Activated CD4-positive, alpha-beta T cell treated with anti-CD3 and anti-CD28 coated beads for 36 hours (primary cell): ENCODE measurements around the gene SEC63. TPM values are rescaled to one million over a fixed set of nuclear protein-coding genes. Genes with fewer than 3 reads are reported as not detected.
"Not testable (repeated sequence)": the region's sequence is repeated elsewhere in the genome, so short reads cannot be mapped to it uniquely, and the experiment has no call there.

Source experiments
- ATAC-seq: fragments of 200-7000 bp; cut with Tn5 transposase; one replicate; pipeline ENCODE4 v1.10.0; 2021; ENCODE audit warnings: mild to moderate bottlenecking, moderate library complexity
- CTCF ChIA-PET: fragments of 350-600 bp; sonication (Branson Sonifier 250); formaldehyde crosslinking; loops from one replicate; lab custom pipeline; 2021; ENCODE audit warnings: antibody characterized with exemption; lab: Charles Lee
- POLR2A ChIA-PET: fragments of 350-600 bp; sonication (Branson Sonifier 250); formaldehyde crosslinking; loops from one replicate; lab custom pipeline; 2021; ENCODE audit warnings: antibody characterized with exemption, inconsistent platforms; lab: Charles Lee
- DNase-seq: peaks from one replicate; pipeline ENCODE4 v3.0.0-alpha.2; 2020
- H3K27ac Mint-ChIP-seq: one replicate; pipeline ENCODE4 v1.8.0; 2021; ENCODE audit warnings: mixed read lengths
- H3K27me3 Mint-ChIP-seq: one replicate; pipeline ENCODE4 v1.8.0; 2021; ENCODE audit warnings: mixed read lengths
- H3K36me3 Mint-ChIP-seq: one replicate; pipeline ENCODE4 v1.8.0; 2021; ENCODE audit warnings: low read depth, mixed read lengths
- H3K4me1 Mint-ChIP-seq: one replicate; pipeline ENCODE4 v1.8.0; 2021; ENCODE audit warnings: mixed read lengths
- H3K4me3 Mint-ChIP-seq: one replicate; pipeline ENCODE4 v1.8.0; 2021; ENCODE audit warnings: mild to moderate bottlenecking, moderate library complexity, mixed read lengths
- H3K9me3 Mint-ChIP-seq: one replicate; pipeline ENCODE4 v1.8.0; 2021; ENCODE audit warnings: low read depth, mixed read lengths
- intact Hi-C, 2 experiments: fragments of 100-400 bp; cut with DNase I in 1 of 2; cut with micrococcal nuclease in 1 of 2; formaldehyde crosslinking; loops; one replicate each; pipeline versions ENCODE4 v1.14.2 to v1.15.1; 2022 to 2024; cut with DNase I, micrococcal nuclease
- total RNA-seq, 2 experiments: library from RNA; stranded (reverse); gene quantifications; one replicate each; pipeline ENCODE4 v1.2.3, GENCODE V29; 2021

Gene SEC63, protein sequence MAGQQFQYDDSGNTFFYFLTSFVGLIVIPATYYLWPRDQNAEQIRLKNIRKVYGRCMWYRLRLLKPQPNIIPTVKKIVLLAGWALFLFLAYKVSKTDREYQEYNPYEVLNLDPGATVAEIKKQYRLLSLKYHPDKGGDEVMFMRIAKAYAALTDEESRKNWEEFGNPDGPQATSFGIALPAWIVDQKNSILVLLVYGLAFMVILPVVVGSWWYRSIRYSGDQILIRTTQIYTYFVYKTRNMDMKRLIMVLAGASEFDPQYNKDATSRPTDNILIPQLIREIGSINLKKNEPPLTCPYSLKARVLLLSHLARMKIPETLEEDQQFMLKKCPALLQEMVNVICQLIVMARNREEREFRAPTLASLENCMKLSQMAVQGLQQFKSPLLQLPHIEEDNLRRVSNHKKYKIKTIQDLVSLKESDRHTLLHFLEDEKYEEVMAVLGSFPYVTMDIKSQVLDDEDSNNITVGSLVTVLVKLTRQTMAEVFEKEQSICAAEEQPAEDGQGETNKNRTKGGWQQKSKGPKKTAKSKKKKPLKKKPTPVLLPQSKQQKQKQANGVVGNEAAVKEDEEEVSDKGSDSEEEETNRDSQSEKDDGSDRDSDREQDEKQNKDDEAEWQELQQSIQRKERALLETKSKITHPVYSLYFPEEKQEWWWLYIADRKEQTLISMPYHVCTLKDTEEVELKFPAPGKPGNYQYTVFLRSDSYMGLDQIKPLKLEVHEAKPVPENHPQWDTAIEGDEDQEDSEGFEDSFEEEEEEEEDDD
- total RNA-seq: 100 to 1,000 TPM in 1 of 2 experiments, 10 to 100 TPM in 1; 98.7 to 100 TPM

DNA sequence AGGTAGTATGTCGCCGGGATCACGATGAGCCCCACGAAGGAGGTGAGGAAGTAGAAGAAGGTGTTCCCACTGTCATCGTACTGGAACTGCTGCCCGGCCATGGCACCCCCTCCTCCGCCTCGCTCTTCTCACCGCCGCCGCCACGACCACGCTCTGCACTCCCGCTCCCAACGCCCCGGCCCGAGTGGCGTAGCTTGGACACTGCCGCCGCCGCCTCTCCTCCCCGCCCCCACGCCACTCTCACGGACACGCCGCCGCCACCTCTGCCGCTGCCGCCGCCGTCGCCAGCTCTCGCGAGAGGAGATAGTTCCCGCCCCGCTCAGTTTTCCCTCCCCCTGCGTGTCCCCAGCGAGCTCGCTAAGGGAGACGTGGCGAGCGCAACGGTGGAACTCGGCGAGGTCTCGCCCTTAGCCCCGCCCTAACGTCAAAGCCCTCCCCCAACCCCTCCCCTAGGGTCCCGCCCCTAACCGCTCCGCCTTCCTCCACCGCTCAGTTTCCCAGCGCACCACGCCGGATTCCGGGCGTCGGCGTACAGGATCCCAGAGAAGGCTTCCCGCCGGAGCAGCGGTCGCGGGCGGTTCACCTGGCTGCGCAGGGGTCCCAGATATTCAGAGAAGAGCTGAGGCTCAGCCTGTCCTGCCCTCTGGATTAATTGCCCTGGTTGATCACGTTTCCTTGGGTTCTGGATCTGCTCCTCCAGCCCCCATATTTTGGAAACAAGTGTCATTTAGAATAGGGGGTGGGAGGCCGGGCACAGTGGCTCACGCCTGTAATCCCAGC, at the start of gene SEC63:
SEC63 (minus strand) TSS at position 300 of the 780 bp plus-strand sequence; CDS start at position 101, 199 bp downstream.
- ATAC-seq: peak; percentile 98
- peak; percentile 98 for DNase-seq
- ChIA-PET POLR2A (interaction anchor here (0.6 to 1.3 kb wide), 4 partner anchors 14 to 245 kb away, joined by 3 to 5 read pairs (median 3); no protein-coding TSS in a partner anchor), CTCF (interaction anchor here (0.6 to 1.0 kb wide), 4 partner anchors 20 to 1281 kb away, joined by 3 read pairs; no protein-coding TSS in a partner anchor)
- intact Hi-C loops: loop anchor here (1.0 to 10.0 kb wide), 18 partner anchors 41 to 1525 kb away; partner anchors contain the start of genes AFG1L (in 2 of the 2), OSTM1 (in 2 of the 2), BEND3 (in 1 of the 2) and CD164 (in 1 of the 2)
- Mint-ChIP-seq H3K27ac (peak within 1 kb of the TSS; percentile 99), H3K4me3 (peak within 1 kb of the TSS; percentile 100), H3K27me3 (peaks cover 2% of the 10 kb centered on the region), H3K36me3 (peaks cover 28% of the 10 kb centered on the region), H3K4me1 (peaks cover 36% of the 10 kb centered on the region), H3K9me3 (no peaks in the 10 kb centered on the region)

DNA sequence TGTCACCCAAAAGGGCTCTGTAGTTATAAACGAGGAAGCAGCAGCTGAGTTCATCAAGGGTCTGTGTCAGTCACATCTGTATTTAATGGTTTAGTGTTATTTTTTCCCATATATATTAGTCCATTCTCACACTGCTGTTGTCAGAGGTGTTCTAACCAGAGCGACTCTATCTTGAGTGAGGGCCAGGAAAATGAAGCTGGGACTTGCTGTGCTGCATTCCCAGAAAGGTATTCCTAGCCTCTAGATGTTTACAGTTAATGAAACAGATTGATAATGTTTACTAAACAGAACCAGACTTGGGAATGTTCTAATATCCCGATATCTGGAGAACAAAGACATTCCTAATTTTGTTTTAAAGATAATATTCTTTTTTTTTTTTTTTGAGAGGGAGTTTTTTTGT, 48.0 kb upstream of the SEC63 start:
- DNase-seq (no peak), ATAC-seq (no peak)
- H3K27ac Mint-ChIP-seq: no peak overlapping the region
- H3K4me3 Mint-ChIP-seq: no peak overlapping the region
- POLR2A ChIA-PET: no interaction called here
- H3K9me3 Mint-ChIP-seq: peaks cover 6% of the 10 kb centered on the region
- CTCF ChIA-PET: interaction anchor here (0.9 kb wide), 1 partner anchor 65 kb away, joined by 3 read pairs; no protein-coding TSS in a partner anchor
- H3K27me3 Mint-ChIP-seq: no peaks in the 10 kb centered on the region
- intact Hi-C loops: no loop called here
- H3K4me1 Mint-ChIP-seq: no peaks in the 10 kb centered on the region
- peaks cover 3% of the 10 kb centered on the region for H3K36me3 Mint-ChIP-seq

- CTCF ChIA-PET: interaction anchor here (0.7 kb wide), 1 partner anchor 219 kb away, joined by 4 read pairs; no protein-coding TSS in a partner anchor
- Mint-ChIP-seq H3K9me3 (peaks cover 6% of the 10 kb centered on the region), H3K36me3 (peaks cover 3% of the 10 kb centered on the region), H3K4me1 (no peaks in the 10 kb centered on the region), H3K4me3 (no peak overlapping the region), H3K27me3 (no peaks in the 10 kb centered on the region), H3K27ac (no peak overlapping the region)
- ATAC-seq (no peak), DNase-seq (no peak)
- POLR2A ChIA-PET: no interaction called here
- intact Hi-C loops: no loop called here
Observed at GRCh38 chr6:108004861-108005260, 46.9 kb upstream of the SEC63 start.

DNA sequence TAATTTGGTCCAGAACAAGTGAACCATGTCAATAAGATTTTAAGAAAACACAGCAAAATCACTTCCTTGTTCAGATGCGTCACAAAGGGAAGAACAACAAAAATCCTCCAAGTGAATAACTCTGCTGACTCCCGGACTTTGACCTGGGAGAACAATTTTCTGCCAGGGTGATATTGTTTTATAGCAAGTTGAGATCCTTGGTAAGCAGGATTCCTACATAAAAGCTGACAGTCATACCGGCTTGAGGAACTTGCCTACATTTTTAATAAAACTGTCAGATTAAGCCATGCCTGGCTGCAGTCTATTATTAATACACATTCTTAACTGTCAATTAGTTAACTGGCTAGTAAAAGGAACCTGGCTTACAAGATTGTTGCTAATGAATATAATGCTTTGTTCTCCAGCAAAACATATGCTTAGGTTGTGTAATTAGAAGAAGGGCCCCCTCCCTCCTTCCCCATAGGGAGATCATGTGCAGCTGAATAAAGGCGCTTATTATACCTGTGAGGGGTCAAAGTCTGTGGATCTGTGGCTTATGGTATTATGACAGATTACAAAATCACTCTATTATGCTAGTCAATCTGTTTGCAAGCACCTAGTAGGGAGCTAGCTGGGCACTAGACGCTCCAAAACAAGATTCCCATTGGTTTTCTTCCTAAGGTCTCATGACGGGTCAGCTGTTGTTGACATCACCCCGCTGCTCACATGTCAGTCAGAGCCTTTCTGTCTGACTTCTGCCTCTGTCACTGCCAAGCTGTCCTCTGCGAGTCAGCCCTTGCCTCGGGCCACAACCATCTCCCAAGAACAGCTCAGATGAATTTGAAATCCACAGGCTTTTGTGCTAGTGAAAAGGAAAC, 44.6 kb upstream of the SEC63 start:
- peaks cover 3% of the 10 kb centered on the region for H3K27me3 Mint-ChIP-seq
- CTCF ChIA-PET: interaction anchor here (0.8 kb wide), 1 partner anchor 991 kb away, joined by 3 read pairs; no protein-coding TSS in a partner anchor
- H3K9me3 Mint-ChIP-seq: no peaks in the 10 kb centered on the region
- DNase-seq (no peak), ATAC-seq (no peak)
- no peak overlapping the region for H3K4me3 Mint-ChIP-seq
- H3K4me1 Mint-ChIP-seq: no peaks in the 10 kb centered on the region
- no peak overlapping the region for H3K27ac Mint-ChIP-seq
- no peaks in the 10 kb centered on the region for H3K36me3 Mint-ChIP-seq
- POLR2A ChIA-PET: interaction anchor here (0.6 kb wide), 1 partner anchor 24 kb away, joined by 3 read pairs; no protein-coding TSS in a partner anchor
- intact Hi-C loops: no loop called here

- H3K36me3 Mint-ChIP-seq: no peaks in the 10 kb centered on the region
- H3K4me1 Mint-ChIP-seq: no peaks in the 10 kb centered on the region
- POLR2A ChIA-PET: no interaction called here
- DNase-seq: no peak
- intact Hi-C loops: no loop called here
- no peak overlapping the region for H3K4me3 Mint-ChIP-seq
- no peak for ATAC-seq
- CTCF ChIA-PET: no interaction called here
- no peak overlapping the region for H3K27ac Mint-ChIP-seq
- H3K27me3 Mint-ChIP-seq: peaks cover 3% of the 10 kb centered on the region
- no peaks in the 10 kb centered on the region for H3K9me3 Mint-ChIP-seq
Observed at GRCh38 chr6:108001696-108002231, 43.8 kb upstream of the SEC63 start.

DNA sequence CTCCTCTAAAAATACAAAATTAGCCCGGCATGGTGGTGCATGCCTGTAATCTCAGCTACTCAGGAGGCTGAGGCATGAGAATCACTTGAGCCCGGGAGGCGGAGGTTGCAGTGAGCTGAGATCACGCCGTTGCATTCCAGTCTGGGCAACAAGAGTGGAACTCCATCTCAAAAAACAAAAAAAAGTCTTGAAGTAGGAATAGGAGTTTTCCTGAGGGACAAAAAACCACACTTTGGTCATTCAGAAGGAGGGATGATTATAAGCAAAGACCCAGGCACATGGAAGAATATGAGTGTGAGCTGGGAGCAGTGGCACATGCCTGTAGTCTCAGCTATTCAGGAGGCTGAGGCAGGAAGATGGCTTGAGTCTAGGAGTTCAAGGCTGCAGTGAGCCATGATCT, 42.3 kb upstream of the SEC63 start:
- CTCF ChIA-PET, POLR2A ChIA-PET, H3K4me3 Mint-ChIP-seq, H3K4me1 Mint-ChIP-seq, ATAC-seq, H3K27ac Mint-ChIP-seq, DNase-seq, H3K27me3 Mint-ChIP-seq, intact Hi-C loops, H3K9me3 Mint-ChIP-seq, H3K36me3 Mint-ChIP-seq: not testable (repeated sequence)

GRCh38 chr6:107999341-107999740, 41.3 kb upstream of the SEC63 start:
- DNase-seq (no peak), ATAC-seq (no peak)
- ChIA-PET CTCF (no interaction called here), POLR2A (no interaction called here)
- Mint-ChIP-seq H3K4me1 (no peaks in the 10 kb centered on the region), H3K27ac (no peak overlapping the region), H3K9me3 (no peaks in the 10 kb centered on the region), H3K36me3 (no peaks in the 10 kb centered on the region), H3K27me3 (peaks cover 3% of the 10 kb centered on the region), H3K4me3 (no peak overlapping the region)
- intact Hi-C loops: no loop called here

DNA sequence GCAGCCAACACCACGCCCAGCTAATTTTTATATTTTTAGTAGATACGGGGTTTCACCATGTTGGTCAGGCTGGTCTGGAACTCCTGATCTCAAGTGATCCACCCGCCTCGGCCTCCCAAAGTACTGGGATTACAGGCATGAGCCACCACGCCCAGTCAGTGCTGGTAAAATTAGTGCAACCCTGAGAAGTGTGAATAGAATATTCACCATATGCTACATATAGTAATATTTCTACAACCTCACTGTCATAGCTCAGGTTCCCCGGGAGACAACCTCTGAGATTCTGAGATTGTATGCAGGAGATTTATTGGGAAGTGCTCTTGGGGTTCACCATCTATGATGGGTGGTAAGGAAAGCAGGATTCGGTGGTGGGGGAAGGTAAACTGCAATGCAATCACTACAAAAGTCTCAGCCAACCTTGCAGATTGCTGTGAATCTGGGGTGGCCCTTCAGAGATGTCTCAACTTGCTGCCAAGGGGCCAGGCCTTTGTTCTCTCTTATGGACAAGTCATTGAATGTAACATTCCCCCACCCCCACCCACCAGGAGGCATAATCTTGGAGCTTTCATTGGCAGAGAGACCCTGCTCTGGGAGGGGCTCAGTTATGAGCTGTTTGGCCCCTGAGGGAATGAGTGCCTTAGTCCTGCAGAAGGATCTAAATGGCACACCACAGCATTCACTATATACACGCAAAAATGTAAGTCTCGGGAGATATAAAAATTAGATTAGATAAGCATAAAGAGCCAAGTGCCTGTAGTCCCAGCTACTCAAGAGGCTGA, 34.0 kb upstream of the SEC63 start:
- DNase-seq (no peak), ATAC-seq (no peak)
- ChIA-PET POLR2A (no interaction called here), CTCF (interaction anchor here (0.6 kb wide), 2 partner anchors 152 to 622 kb away, joined by 3 to 4 read pairs; no protein-coding TSS in a partner anchor)
- H3K36me3 Mint-ChIP-seq: no peaks in the 10 kb centered on the region
- H3K27ac Mint-ChIP-seq: no peak overlapping the region
- no peaks in the 10 kb centered on the region for H3K9me3 Mint-ChIP-seq
- H3K4me1 Mint-ChIP-seq: peaks cover 2% of the 10 kb centered on the region
- intact Hi-C loops: no loop called here
- no peak overlapping the region for H3K4me3 Mint-ChIP-seq
- no peaks in the 10 kb centered on the region for H3K27me3 Mint-ChIP-seq

DNA sequence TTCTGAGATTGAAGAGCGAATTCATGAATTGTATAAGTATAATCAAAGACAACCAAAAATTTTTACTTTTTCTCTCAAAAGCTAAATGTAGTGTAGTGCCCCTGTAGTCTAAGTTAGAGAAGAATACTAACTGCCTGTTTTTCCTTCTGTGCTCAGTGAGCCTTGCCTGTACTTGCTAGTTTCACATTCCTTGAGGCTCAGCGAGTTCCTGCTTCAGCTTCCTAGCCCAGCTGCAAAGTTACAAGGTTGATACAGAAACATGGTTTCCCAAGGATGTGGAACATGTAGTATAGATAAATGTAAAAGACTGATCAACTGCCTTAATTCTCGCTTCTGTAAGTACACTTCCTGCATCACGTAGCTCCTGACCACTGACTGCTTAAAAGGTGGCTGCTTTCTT, 33.1 kb upstream of the SEC63 start:
- intact Hi-C loops: no loop called here
- peaks cover 2% of the 10 kb centered on the region for H3K4me1 Mint-ChIP-seq
- ChIA-PET POLR2A (no interaction called here), CTCF (interaction anchor here (0.6 kb wide), 1 partner anchor 153 kb away, joined by 3 read pairs; no protein-coding TSS in a partner anchor)
- H3K9me3 Mint-ChIP-seq: no peaks in the 10 kb centered on the region
- H3K27me3 Mint-ChIP-seq: no peaks in the 10 kb centered on the region
- no peak for DNase-seq
- no peak overlapping the region for H3K27ac Mint-ChIP-seq
- no peaks in the 10 kb centered on the region for H3K36me3 Mint-ChIP-seq
- H3K4me3 Mint-ChIP-seq: no peak overlapping the region
- ATAC-seq: no peak
